Left forelimb (tissue), 1 donor: ENCODE data around the gene MATR3.
"Not testable (repeated sequence)": the region's sequence is repeated elsewhere in the genome, so short reads cannot be mapped to it uniquely, and the experiment has no call there.

ENCODE experiments used
- DNase-seq: peaks from one replicate; pipeline ENCODE4 v3.0.0-alpha.2; 2018; ENCODE audit warnings: low spot score

The MATR3 gene

GRCh38 chr5:139293507-139294373 lies at the start of gene MATR3:
Gene MATR3, plus strand, starts transcription at chr5:139293740. Its CDS starts 13,676 bp downstream, at chr5:139307416.
- peak; percentile 97 for DNase-seq

- no peak for DNase-seq
These were observed 47.8 kb upstream of the MATR3 start for GRCh38 chr5:139245637-139246339.

- DNase-seq = no peak
These were observed 47.1 kb upstream of the MATR3 start for GRCh38 chr5:139246394-139246793.

GRCh38 chr5:139248826-139249453 lies 44.6 kb upstream of the MATR3 start:
- no peak for DNase-seq

- DNase-seq = no peak
These were observed 42.3 kb upstream of the MATR3 start for GRCh38 chr5:139251281-139251687.

GRCh38 chr5:139251695-139252288 lies 41.7 kb upstream of the MATR3 start:
- no peak for DNase-seq

GRCh38 chr5:139253115-139253514 lies 40.4 kb upstream of the MATR3 start:
- no peak for DNase-seq

GRCh38 chr5:139256820-139257219 lies 36.7 kb upstream of the MATR3 start:
- no peak for DNase-seq

GRCh38 chr5:139262059-139262741 lies 31.3 kb upstream of the MATR3 start:
- no peak for DNase-seq

- DNase-seq = peak; percentile 87
These were observed 30.6 kb upstream of the MATR3 start for GRCh38 chr5:139262742-139263445.

GRCh38 chr5:139263536-139263935 lies 30.0 kb upstream of the MATR3 start:
- DNase-seq = no peak

GRCh38 chr5:139263946-139264345 lies 29.6 kb upstream of the MATR3 start:
- no peak for DNase-seq

GRCh38 chr5:139265001-139265400 lies 28.5 kb upstream of the MATR3 start:
- no peak for DNase-seq

- DNase-seq = no peak
These were observed 27.3 kb upstream of the MATR3 start for GRCh38 chr5:139266236-139266635.

GRCh38 chr5:139267481-139267880 lies 26.1 kb upstream of the MATR3 start:
- DNase-seq = no peak

GRCh38 chr5:139268364-139269202 lies 25.0 kb upstream of the MATR3 start:
- no peak for DNase-seq

- not testable (repeated sequence) for DNase-seq
These were observed 22.8 kb upstream of the MATR3 start for GRCh38 chr5:139270718-139271117.

GRCh38 chr5:139271201-139272027 lies 22.1 kb upstream of the MATR3 start:
- DNase-seq = no peak
